Activated CD8-positive, alpha-beta memory T cell treated with anti-CD3 and anti-CD28 coated beads, Interleukin-2, amount 50 U/mL, for 1 hour (primary cell): ENCODE measurements around the gene POC1A.
"Not testable (repeated sequence)": the region's sequence is repeated elsewhere in the genome, so short reads cannot be mapped to it uniquely, and the experiment has no call there.

Source experiments
- DNase-seq: peaks from one replicate; pipeline ENCODE4 v3.0.0-alpha.2; 2020; ENCODE audit errors: extremely low read depth

The POC1A gene

DNA sequence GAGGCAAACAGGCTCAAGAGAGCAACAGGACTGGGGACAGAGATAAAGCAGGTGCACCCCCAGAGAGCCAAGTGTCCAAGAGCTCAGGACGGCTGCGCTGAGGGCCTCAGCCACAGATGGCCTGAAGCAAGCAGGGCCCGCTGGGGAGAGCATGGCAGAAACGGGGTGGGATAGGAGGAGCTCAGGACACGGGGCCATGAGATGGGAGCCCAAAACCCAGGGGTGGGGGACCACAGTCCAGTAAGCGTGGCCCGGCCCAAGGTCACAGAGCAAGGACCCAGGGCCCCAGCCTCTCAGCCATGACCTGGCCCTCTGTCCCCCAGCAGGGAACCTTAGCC, 107.4 kb downstream of the POC1A start:
- DNase-seq, result no peak

DNA sequence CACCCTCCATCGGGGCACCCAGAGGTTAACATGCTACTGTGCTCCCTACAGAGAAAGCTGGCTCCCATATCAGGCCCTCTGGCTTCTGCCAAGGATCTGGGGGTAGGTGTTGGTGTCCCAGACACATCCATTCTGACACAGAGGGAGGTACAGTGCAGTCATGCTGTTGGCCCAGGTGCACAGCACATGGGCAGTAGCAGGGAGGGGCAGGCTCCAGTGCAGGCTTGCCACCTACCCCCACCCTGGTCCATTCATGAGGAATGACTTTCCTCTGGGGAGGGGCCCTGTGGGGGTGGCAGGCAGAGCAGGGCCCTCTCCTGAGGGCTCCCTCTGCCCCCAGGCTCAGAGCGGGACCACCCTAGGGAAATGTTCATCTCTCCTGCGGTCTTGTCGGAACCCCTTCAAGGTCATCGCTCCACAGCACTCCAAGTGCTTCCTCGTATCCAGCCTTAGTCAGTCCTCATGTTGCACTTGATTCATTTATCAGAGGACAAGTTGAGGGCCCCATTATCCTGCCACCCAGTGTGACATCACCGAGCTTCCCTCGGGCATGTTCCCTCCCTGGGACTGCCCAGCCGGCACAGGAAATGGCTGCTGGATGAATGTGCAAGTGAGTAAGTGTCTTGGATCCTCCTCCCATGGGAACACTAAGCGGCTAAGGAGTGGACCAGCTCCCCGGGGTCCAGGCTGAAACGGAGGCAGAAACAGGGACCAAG, 107.9 kb downstream of the POC1A start:
- DNase-seq, result no peak

DNA sequence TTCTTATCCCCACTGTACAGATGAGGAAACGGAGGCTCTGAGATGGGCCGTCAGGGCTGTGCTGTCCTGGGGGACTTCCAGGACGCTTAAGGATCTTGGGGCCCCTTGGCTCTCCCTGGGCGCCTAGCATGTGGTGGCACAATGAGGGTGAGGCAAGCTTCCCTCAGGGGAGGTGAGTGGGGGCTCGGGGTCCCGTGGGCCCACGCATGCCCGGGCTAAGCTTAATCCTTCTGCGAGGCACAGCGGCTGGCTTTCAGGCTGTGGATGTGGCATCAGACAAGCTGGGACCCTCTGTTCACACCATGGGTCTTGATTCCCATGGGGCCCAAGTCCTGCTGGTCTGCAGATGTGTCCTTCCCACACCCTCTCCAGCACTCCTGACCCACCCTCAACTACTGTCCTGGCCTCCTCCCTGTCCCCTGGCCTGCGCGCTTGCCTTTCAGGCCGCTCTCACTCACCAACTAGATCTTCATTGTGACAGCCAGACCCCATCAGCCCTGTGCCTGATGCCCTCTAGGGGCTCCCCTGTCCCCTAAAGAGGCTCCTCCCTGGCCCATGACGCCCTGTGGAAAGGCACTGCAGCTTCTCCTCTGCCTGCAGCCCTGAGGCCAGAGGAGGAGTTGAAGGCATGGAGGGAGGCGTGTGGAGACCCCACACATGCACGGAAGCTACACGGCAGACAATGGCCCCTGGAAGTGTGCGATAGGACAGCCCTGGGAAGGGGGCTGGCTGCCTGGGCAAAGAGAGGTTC, 109.2 kb downstream of the POC1A start:
- DNase-seq, result no peak

DNA sequence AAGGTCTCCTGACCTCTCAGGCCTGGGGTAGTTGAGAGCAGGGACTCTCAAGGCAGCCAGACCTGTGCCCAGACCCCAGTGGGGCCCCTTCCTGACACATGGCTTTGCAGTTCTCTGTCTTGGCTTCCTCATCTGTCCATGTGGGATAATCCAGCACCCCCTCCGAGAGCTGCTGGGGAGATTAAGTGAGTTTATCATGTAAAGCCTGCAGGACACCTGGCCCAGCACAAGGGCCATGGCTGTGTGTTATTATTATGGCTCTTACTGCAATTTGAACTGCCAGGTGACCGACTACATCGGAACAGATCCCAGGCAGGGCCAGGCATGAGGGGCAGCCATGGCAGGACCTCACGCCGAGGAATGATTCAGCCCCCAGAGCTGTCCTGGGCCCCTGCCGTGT, 110.5 kb downstream of the POC1A start:
- DNase-seq, result no peak

DNA sequence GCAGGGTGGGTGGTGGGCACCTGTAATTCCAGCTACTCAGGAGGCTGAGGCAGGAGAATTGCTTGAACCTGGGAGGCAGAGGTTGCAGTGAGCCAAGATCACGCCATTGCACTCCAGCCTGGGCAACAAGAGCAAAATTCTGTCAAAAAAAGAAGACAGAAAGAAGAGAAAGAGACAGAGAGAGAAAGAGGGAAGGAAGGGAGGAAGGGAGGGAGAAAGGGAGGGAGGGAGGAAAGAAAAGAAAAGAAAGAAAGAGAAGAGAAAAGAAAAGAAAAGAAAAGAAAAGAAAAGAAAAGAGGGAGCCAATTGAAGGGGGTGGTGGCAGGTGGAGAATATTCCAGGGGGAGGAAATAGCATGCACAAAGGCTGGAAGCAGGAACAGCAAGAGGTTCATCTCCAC, 111.2 kb downstream of the POC1A start:
- DNase-seq, result not testable (repeated sequence)

DNA sequence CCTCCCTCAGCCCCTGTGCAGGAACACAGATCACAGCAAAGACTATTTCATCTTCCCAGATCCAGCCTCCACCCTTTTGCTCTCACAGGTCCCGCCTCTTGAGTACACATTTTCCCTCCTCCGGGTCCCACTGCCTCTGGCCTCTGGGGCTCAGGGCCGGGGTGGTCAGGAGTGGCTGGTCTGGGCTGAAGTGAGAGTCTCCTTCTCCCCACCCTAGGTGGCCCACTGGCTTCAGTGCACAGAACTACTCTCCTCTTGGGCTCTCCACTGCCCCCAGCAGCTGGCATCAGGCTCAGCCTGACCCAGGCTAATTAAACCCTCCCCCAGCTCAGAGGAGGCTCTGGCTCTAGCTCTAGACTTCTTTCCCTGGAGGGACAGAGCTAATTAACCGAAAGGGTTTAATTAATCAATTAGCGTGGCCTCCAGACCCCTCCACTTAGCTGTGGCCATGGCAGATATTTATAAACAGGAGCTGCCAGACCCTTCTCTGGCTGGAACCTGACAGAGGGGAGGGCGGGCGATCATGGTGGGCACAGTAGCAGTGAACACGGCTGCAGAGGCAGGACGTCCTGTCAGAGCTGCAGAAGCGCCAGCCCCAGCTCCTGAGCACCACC, 113.0 kb downstream of the POC1A start:
- no peak for DNase-seq

DNA sequence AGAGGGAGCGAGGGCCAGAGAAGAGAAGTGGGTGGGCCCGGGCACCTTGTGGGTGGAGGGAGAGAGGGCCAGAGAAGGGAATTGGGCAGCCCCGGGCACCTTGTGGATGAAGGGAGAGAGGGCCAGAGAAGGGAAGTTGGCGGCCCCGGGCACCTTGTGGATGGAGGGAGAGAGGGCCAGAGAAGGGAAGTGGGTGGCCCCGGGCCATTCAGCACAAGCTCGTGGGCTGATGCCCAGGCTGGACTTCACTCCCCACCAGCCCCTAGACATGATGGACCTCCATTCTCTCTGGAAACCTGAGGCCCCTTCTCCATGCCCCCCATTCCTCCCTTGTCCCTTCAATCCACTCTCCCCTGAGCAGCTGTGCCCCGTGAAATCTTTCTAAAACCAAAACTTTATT, 113.6 kb downstream of the POC1A start:
- DNase-seq, result no peak

DNA sequence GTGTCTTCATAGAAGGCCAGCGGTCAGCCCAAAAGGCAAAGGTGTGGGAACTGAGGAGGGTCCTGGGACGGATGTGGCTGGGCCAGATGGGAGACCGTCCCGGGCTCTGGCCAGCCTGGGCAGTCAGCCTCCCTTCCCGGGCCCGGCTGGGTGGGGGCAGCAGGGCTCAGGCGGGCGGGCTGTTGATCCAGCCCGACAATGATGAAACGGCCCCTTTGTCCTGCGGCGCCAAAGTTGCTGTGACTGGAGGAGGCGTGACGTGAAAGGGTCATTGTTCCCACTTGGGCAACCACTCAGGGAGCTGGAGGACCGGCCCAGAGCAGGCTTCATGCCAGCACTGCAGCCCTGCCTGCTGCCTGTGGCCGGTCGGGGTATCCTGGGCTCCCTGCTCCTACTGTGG, 114.4 kb downstream of the POC1A start:
- DNase-seq, result no peak

DNA sequence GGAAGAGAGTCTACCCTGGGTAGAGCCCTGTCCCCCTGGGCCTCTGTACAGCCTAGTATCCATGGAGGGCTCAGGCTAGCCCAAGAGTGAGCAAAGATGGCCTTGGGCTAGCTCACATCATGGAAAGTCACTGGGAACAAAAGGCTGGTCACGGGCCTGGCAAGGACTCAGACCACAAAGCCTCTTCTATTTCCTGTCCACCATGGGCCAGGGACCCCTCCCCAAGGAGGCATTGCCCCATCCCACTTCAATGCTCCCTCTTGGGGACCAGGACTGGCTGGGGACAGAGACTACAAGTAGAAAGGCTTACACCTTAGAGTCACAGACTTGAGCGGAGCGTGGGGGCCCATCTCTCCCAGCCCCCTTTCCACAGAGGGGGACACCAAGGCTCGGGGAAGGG, 114.8 kb downstream of the POC1A start:
- no peak for DNase-seq

DNA sequence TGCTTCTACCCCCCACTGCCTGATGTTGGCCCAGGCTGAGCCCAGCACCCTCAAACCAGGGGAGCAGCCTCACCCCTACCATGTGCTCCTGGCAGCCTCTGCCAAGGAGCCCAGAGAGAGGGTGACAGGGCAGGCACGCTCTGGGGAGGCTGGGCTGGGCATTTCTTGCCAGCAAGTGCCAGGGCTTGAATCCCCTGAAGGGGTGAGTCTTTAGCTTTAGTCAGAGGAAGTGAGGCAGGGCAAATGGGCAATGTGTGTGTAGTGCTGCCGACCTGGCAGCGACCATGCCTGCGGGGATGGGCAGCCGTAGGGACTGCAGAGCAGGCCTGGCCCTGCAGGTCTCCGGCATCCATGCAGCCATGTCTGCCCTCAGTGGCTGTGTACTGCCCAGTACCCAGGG, 116.0 kb downstream of the POC1A start:
- no peak for DNase-seq

DNA sequence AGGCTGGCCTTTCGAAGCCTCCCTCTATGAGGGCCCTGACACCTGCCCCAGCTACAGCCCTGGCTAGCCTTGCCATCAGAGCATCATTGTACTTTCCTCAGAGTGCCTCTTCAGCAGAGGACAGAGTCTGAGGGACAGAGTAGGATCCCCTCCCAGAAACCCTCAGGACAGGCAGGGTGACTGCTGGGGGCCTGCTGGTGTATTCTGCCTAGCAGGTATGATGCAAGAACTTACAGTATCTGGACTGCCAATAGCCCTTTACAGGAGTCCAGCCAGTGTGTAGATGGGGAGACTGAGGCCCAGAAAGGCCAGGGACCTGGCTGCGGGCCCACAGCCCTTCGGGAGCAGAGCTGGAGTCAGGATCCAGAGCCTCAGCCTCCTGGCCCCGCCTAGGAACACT, 116.9 kb downstream of the POC1A start:
- no peak for DNase-seq

DNA sequence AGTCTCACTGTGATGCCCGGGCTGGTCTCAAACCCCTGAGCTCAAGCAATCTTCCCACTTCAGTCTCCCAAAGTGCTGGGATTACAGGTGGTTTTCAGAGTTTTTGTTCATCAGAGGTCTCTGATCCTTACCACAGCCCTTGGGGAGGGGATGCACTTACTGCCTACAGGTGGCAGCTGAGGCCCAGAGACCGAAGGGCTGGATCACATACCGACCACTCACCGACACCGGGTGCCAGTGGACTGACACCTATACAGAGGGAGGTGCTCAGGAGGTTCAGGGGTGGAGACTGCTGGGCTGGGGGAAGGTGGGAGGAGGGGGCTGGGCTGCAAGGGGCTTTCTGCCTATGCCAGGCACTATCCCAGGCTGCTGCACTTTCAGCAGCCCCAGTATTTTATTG, 117.4 kb downstream of the POC1A start:
- DNase-seq, result no peak

DNA sequence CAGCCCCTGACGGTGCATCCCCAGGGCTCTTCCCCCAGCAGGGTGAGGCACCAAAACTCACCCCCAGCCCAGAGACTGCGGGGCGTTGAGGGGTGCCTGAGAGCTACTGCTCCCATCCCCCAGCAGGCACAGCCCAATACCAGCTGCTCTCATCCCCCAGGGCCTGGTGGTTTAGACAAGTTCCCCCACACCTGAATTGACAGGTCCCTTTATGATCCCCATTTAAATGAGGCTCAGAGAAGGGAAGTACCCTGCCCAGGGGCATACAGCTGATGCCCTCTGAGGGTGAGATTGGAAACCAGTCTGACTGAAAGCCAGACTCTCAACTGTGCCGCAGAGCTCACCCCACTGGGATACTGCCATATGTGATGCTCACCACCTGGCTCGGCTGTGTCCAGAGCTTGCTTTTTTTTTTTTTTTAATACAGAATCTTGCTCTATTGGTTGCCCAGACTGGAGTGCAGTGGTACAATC, 118.0 kb downstream of the POC1A start:
- DNase-seq, result no peak

DNA sequence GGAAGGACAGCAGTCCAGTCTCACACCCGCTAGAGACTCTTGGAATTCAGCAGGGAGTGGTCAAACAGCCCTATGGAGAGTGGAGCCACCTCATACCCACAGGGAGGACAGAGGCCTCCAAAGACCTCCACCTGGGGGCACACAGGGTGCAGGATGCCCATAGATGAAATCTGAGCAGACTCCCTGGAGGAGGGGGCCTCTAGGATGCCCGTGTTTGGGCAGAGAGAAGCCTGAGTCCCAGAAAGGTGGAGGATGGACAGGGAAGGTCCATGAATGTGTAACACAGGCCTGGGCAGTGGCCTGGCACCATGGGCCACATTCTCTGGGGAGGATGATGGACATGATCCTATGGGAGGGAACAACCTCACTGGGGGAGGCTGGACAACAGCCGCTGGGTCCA, 119.6 kb downstream of the POC1A start:
- no peak for DNase-seq

DNA sequence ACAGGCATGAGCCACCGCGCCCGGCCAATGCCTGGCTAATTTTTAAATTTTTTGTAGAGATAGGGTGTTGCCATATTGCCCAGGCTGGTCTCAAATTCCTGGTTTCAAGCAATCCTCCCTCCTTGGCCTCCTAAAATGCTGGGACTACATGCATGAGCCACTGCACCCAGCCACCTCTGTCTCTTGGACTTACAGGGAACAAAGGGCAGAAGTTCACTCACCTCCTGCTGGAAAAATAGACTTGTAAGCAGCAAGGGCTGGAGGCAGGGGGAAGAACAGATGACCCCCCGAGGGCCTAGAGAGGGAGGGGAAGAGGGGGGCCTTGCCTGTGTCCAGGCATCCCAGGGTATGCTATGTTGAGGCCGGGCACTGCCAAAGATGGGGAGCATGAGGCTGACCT, 120.0 kb downstream of the POC1A start:
- DNase-seq, result no peak

DNA sequence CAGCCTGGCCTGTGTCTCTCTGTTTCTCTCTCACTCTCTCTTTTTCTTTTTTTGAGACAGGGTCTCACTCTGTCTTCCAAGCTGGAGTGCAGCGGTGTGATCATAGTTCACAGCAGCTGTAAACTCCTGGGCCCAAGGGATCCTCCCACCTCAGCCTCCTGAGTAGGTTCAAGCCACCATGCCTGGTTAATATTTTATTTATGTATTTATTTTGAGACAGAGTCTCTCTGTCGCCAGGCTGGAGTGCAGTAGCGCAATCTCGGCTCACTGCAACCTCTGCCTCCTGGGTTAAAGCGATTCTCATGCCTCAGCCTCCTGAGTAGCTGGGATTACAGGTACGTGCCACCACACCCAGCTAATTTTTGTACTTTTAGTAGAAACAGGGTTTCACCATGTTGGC, 120.5 kb downstream of the POC1A start:
- not testable (repeated sequence) for DNase-seq

DNA sequence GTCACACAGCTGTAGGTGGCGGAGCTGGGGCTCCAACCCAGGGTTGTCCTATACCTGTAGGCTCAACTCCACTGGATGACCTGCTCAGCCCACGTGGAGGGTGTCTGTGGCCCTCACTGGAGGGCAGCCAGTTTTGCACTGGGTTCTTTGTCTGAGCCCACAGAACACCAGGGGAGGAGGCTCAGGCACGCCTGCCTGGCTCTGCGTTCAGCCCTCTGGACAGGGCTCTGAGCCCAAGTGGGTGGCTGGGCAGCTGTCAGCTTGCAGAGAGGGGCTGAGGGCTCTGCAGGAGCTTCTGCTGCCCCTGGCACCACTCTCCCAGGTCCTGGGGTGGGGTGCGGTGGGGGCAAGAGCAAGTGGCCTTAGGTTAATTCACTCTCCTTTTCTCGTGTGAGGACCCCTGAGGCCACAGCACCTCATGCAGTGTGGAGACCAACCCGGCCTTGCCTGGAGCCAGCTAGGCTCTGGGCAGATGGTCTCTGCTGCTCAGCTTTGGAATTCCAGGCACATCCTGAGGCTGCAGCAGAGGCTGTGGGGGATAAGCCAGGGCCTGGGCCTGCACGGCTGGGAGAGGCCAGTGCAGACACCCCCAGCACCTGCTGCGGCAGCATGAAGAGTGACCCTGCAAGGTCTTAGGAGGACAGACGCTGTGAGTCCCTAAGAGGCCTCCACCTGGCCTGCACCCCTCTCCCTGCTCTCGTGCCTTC, 121.4 kb downstream of the POC1A start:
- DNase-seq, result no peak

DNA sequence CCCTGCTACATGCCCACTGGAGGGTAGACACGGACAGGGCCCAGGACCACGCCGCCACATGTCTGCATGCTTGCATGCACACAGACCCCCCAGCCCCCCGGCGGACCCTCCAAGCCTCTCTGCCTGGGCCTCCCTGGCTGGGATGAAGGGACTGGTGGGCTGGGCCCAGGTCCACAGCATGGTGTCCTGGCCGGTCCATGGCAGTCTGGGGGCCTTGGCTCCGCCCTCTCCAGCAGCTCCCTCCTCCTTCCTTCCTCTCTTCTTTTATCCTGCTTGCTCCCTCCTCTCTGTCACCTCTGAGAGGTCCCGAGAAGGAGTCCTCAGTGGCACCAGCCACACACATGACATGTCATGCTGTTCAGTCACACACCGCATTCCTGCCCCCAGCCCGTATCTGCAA, 122.3 kb downstream of the POC1A start:
- no peak for DNase-seq

DNA sequence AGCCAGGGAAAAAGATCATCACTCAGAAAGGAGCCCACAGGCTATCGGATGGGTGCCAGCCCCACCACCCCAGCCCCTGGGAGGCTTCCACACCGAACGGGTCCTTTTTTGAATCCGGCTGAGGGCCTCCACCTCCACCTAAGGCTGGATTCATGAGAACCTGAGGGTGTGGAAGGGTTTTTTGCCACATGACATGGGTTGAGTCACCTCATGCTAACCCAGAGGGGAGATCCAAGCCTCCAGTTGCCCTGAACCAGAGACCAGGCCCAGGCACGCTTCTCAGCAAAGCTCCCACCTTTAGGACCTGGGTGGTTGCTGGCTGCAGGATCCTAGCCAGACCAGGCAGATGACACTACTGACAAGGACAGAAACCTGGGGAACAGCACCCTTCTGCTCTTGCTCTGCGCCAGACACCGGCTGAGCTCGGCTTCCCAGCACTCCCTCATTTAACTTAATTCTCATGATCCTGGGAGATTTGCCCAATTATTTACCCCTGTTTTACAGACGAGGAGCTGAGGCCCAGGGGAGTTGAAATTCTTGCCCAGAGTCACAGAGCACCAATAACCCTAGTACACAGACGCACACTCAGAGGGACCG, 123.4 kb downstream of the POC1A start:
- no peak for DNase-seq

DNA sequence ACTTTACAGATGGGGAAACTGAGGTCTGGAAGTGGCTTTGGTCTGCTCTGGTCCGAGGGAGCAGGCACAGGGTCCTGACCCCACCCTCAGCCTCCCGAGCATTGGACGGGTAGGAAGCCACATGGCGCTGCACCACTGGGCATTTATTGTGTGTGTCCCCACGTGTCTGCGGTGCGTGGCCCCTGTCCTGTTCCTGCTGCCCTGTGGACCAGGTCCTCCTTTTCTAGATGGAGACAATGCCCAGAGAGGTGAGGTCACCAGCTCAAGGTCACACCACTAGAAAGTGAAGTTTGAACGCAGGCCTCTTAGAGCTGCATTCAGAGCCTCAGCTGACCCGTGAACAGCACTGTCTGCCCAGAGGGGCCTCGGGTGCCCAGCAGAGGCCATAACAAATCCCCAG, 124.7 kb downstream of the POC1A start:
- no peak for DNase-seq

DNA sequence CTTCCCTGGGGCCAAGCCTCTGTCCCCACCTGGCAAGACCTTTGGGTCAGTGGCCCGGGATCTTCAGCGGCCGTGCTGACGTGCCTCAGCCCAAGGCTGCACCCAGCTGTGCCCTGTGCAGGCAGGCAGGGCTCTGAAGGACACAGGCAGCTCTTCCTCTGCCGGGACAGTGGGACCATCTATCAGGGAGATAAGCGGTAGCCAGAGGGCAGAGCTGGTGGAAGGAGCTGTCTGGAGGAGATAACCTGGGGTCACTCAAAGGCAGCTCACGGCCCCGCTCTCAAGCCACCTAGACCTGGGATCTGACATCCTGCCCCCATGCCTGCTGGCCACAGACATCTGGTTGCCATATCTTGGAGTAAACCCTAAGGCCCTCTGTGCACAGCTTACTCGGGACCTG, 125.2 kb downstream of the POC1A start:
- DNase-seq, result no peak

DNA sequence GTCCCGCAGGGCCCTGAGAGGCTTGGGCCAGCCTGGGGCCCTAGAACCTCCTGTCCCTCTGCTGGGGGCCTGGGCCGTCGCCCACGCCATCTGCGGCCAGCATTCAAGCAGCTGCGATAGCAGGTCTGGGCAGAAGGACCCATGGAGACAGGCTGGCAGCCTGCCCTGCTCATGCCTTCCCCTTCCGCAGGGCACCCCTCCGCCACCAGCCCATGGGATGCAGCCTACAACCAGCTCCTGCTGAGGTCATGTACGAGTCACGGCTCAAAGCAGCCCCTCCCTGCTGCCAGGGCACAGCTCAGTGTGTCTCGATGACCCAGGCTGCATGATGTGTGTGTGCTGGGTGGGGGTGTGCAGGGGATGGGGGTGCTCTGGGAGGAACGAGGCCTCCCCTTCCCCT, 125.7 kb downstream of the POC1A start:
- no peak for DNase-seq
